Measurements from ENCODE around the gene CPT1A.

DNA sequence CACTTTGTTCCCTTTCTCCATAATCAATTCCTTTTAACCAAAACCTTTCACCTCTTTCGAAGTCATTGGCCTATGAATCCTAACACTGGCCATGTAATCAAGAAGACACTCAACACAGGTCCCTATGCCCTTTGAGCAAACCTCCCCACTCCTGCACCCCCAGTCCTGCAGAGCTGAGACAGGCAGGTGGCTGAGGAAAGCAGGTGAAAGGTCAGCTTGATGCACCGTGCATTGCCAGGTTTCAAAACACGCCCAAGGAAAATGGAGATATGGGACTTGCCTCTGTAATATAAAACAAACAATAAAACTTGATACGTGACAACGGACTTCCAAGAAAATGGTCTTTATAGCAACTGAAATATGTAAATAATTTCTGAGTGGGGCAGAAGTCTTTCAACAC, 10.6 kb downstream of the CPT1A start:
- TF ChIP-seq, protein P1, sequence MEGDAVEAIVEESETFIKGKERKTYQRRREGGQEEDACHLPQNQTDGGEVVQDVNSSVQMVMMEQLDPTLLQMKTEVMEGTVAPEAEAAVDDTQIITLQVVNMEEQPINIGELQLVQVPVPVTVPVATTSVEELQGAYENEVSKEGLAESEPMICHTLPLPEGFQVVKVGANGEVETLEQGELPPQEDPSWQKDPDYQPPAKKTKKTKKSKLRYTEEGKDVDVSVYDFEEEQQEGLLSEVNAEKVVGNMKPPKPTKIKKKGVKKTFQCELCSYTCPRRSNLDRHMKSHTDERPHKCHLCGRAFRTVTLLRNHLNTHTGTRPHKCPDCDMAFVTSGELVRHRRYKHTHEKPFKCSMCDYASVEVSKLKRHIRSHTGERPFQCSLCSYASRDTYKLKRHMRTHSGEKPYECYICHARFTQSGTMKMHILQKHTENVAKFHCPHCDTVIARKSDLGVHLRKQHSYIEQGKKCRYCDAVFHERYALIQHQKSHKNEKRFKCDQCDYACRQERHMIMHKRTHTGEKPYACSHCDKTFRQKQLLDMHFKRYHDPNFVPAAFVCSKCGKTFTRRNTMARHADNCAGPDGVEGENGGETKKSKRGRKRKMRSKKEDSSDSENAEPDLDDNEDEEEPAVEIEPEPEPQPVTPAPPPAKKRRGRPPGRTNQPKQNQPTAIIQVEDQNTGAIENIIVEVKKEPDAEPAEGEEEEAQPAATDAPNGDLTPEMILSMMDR (IDR thresholded peaks at IDR 0.05), result no peak
- TF ChIP-seq POLR2AphosphoS5 (IDR thresholded peaks at IDR 0.05; ENCODE audit: low read depth, low read length) (no peak), TCF7L2 (IDR thresholded peaks at IDR 0.05; ENCODE audit: low read depth, low read length) (no peak)
